Progenitor cell of endocrine pancreas (in vitro differentiated cells): ENCODE results near the gene BHLHE23. TPM values are rescaled to one million over a fixed set of nuclear protein-coding genes. Genes with fewer than 3 reads are reported as not detected.

Experiments used
- DNase-seq: peaks from one replicate; pipeline ENCODE4 v3.0.0; 2021; ENCODE audit warnings: low spot score; ENCODE audit not compliant: unreplicated experiment
- H3K27ac Mint-ChIP-seq: 2 replicates; pipeline ENCODE4 v1.8.0; 2021; ENCODE audit warnings: mild to moderate bottlenecking, moderate library complexity, mixed read lengths
- H3K27me3 Mint-ChIP-seq: 2 replicates; pipeline ENCODE4 v1.8.0; 2021; ENCODE audit warnings: mixed read lengths
- H3K36me3 Mint-ChIP-seq: 2 replicates; pipeline ENCODE4 v1.8.0; 2022; ENCODE audit warnings: mixed read lengths; ENCODE audit not compliant: insufficient read depth
- H3K4me1 Mint-ChIP-seq: 2 replicates; pipeline ENCODE4 v1.8.0; 2021; ENCODE audit warnings: low read depth, mixed read lengths
- H3K4me3 Mint-ChIP-seq: 2 replicates; pipeline ENCODE4 v1.8.0; 2021; ENCODE audit warnings: low read depth, mild to moderate bottlenecking, moderate library complexity, mixed read lengths
- H3K9me3 Mint-ChIP-seq: 2 replicates; pipeline ENCODE4 v1.8.0; 2021; ENCODE audit warnings: low read depth, mixed read lengths
- CTCF ChIP-seq: fragments of 200-600 bp; sonication (generic); IDR thresholded peaks from one replicate; pipeline ENCODE4 v1.5.0; 2021; ENCODE audit warnings: antibody characterized with exemption, mild to moderate bottlenecking; ENCODE audit not compliant: unreplicated experiment
- total RNA-seq: library from RNA; stranded (reverse); gene quantifications from 2 replicates; pipeline ENCODE4 v1.2.1, GENCODE V29; 2021

BHLHE23 gene
- total RNA-seq, 1 donor from 2014 or later = not detected

GRCh38 chr20:62998449-62998848 lies 8.3 kb downstream of the BHLHE23 start:
- DNase-seq = no peak
- Mint-ChIP-seq H3K9me3 (no peaks in the 10 kb centered on the region), H3K4me3 (no peak overlapping the region), H3K36me3 (no peaks in the 10 kb centered on the region), H3K27me3 (peaks cover 77% of the 10 kb centered on the region), H3K4me1 (no peaks in the 10 kb centered on the region), H3K27ac (no peak overlapping the region)
- TF ChIP-seq CTCF = no peak

- no peaks in the 10 kb centered on the region for H3K9me3 Mint-ChIP-seq
- H3K4me3 Mint-ChIP-seq = no peak overlapping the region
- DNase-seq = no peak
- H3K27ac Mint-ChIP-seq = peak overlapping the region; percentile 50
- no peaks in the 10 kb centered on the region for H3K36me3 Mint-ChIP-seq
- H3K27me3 Mint-ChIP-seq = peaks cover 71% of the 10 kb centered on the region
- H3K4me1 Mint-ChIP-seq = no peaks in the 10 kb centered on the region
- TF ChIP-seq CTCF = no peak
Measured at GRCh38 chr20:62997417-62998035, 9.2 kb downstream of the BHLHE23 start.

GRCh38 chr20:62996596-62996982 lies 10.2 kb downstream of the BHLHE23 start:
- Mint-ChIP-seq H3K27me3 (peaks cover 67% of the 10 kb centered on the region), H3K9me3 (no peaks in the 10 kb centered on the region), H3K27ac (no peak overlapping the region), H3K4me3 (no peak overlapping the region), H3K4me1 (no peaks in the 10 kb centered on the region), H3K36me3 (no peaks in the 10 kb centered on the region)
- DNase-seq = no peak
- TF ChIP-seq CTCF = no peak

GRCh38 chr20:62995898-62996595 lies 10.7 kb downstream of the BHLHE23 start:
- no peaks in the 10 kb centered on the region for H3K36me3 Mint-ChIP-seq
- H3K4me3 Mint-ChIP-seq = no peak overlapping the region
- no peaks in the 10 kb centered on the region for H3K9me3 Mint-ChIP-seq
- peaks cover 67% of the 10 kb centered on the region for H3K27me3 Mint-ChIP-seq
- no peak for TF ChIP-seq CTCF
- no peak for DNase-seq
- H3K27ac Mint-ChIP-seq = no peak overlapping the region
- no peaks in the 10 kb centered on the region for H3K4me1 Mint-ChIP-seq

GRCh38 chr20:62995481-62995880 lies 11.3 kb downstream of the BHLHE23 start:
- no peaks in the 10 kb centered on the region for H3K36me3 Mint-ChIP-seq
- peaks cover 65% of the 10 kb centered on the region for H3K27me3 Mint-ChIP-seq

More at GRCh38 chr20:62995481-62995880, 11.3 kb downstream of the BHLHE23 start:
- no peak for TF ChIP-seq CTCF
- Mint-ChIP-seq H3K4me3 (no peak overlapping the region), H3K4me1 (no peaks in the 10 kb centered on the region), H3K27ac (no peak overlapping the region), H3K9me3 (no peaks in the 10 kb centered on the region)
- no peak for DNase-seq
